T-helper 2 cell treated with Interferon-gamma antibody and Interleukin-4, amounts not matched to agents 100 ng/mL and 5 ng/mL, for 36 hours (primary cell): ENCODE results near the gene NCKAP5. TPM values are rescaled to one million over a fixed set of nuclear protein-coding genes. Genes with fewer than 3 reads are reported as not detected.

Experiments
- intact Hi-C: fragments of 100-400 bp; cut with micrococcal nuclease; formaldehyde crosslinking; loops from one replicate; pipeline ENCODE4 v1.15.1; 2023
- total RNA-seq: library from RNA; stranded (reverse); gene quantifications from 2 replicates; pipeline ENCODE4 v1.2.3, GENCODE V29; 2022

NCKAP5 gene
- total RNA-seq, 1 donor from 2014 or later, result not detected

- intact Hi-C loops, result no loop called here
Measured at GRCh38 chr2:132651115-132652045, 916.9 kb downstream of the NCKAP5 start.

- intact Hi-C loops, result no loop called here
Measured at GRCh38 chr2:132646540-132647108, 921.6 kb downstream of the NCKAP5 start.

- intact Hi-C loops, result no loop called here
Measured at GRCh38 chr2:132645722-132646539, 922.3 kb downstream of the NCKAP5 start.

GRCh38 chr2:132645176-132645575 lies 923.1 kb downstream of the NCKAP5 start:
- intact Hi-C loops, result no loop called here

- intact Hi-C loops, result no loop called here
Measured at GRCh38 chr2:132642415-132642814, 925.8 kb downstream of the NCKAP5 start.

- intact Hi-C loops, result no loop called here
Measured at GRCh38 chr2:132641819-132642218, 926.4 kb downstream of the NCKAP5 start.

- intact Hi-C loops, result no loop called here
Measured at GRCh38 chr2:132640116-132640515, 928.1 kb downstream of the NCKAP5 start.

GRCh38 chr2:132638313-132639040 lies 929.8 kb downstream of the NCKAP5 start:
- intact Hi-C loops, result no loop called here

- intact Hi-C loops, result no loop called here
Measured at GRCh38 chr2:132636346-132636745, 931.9 kb downstream of the NCKAP5 start.

GRCh38 chr2:132633635-132634034 lies 934.6 kb downstream of the NCKAP5 start:
- intact Hi-C loops, result no loop called here

GRCh38 chr2:132632000-132632649 lies 936.1 kb downstream of the NCKAP5 start:
- intact Hi-C loops, result no loop called here

GRCh38 chr2:132627536-132627935 lies 940.7 kb downstream of the NCKAP5 start:
- intact Hi-C loops, result no loop called here

GRCh38 chr2:132623096-132623839 lies 945.0 kb downstream of the NCKAP5 start:
- intact Hi-C loops, result no loop called here
